ENCODE measurements around the gene RTCA.
"Not testable (repeated sequence)": the region's sequence is repeated elsewhere in the genome, so short reads cannot be mapped to it uniquely, and the experiment has no call there.

The RTCA gene

GRCh38 chr1:100265931-100266740 lies at the start of gene RTCA:
TSS of gene RTCA (plus strand) at chr1:100266216. CDS start at chr1:100266376, 160 bp downstream.
- peak; percentile 87 to 92 (median 88) for DNase-seq (ENCODE audit: low read depth in 2 of 3, low spot score in 2 of 3)

GRCh38 chr1:100217834-100218233 lies 48.2 kb upstream of the RTCA start:
- DNase-seq (ENCODE audit: low read depth in 2 of 3, low spot score in 2 of 3), result no peak

- DNase-seq (ENCODE audit: low read depth in 2 of 3, low spot score in 2 of 3), result no peak
Measured at GRCh38 chr1:100219457-100219856, 46.6 kb upstream of the RTCA start.

- DNase-seq (ENCODE audit: low read depth in 2 of 3, low spot score in 2 of 3), result no peak
Measured at GRCh38 chr1:100219883-100220282, 46.1 kb upstream of the RTCA start.

- DNase-seq (ENCODE audit: low read depth in 2 of 3, low spot score in 2 of 3), result no peak
Measured at GRCh38 chr1:100222428-100222827, 43.6 kb upstream of the RTCA start.

GRCh38 chr1:100229681-100230443 lies 36.2 kb upstream of the RTCA start:
- DNase-seq (ENCODE audit: low read depth in 2 of 3, low spot score in 2 of 3), result no peak

- DNase-seq (ENCODE audit: low read depth in 2 of 3, low spot score in 2 of 3), result no peak
Measured at GRCh38 chr1:100230765-100231164, 35.3 kb upstream of the RTCA start.

GRCh38 chr1:100231721-100232120 lies 34.3 kb upstream of the RTCA start:
- no peak for DNase-seq (ENCODE audit: low read depth in 2 of 3, low spot score in 2 of 3)

GRCh38 chr1:100232156-100232555 lies 33.9 kb upstream of the RTCA start:
- DNase-seq (ENCODE audit: low read depth in 2 of 3, low spot score in 2 of 3), result no peak

GRCh38 chr1:100233566-100233965 lies 32.5 kb upstream of the RTCA start:
- not testable (repeated sequence) for DNase-seq (ENCODE audit: low read depth in 2 of 3, low spot score in 2 of 3)

- no peak for DNase-seq (ENCODE audit: low read depth in 2 of 3, low spot score in 2 of 3)
Measured at GRCh38 chr1:100234432-100234831, 31.6 kb upstream of the RTCA start.

GRCh38 chr1:100237091-100237490 lies 28.9 kb upstream of the RTCA start:
- DNase-seq (ENCODE audit: low read depth in 2 of 3, low spot score in 2 of 3), result no peak

GRCh38 chr1:100239961-100240360 lies 26.1 kb upstream of the RTCA start:
- DNase-seq (ENCODE audit: low read depth in 2 of 3, low spot score in 2 of 3), result no peak

GRCh38 chr1:100240631-100241030 lies 25.4 kb upstream of the RTCA start:
- no peak for DNase-seq (ENCODE audit: low read depth in 2 of 3, low spot score in 2 of 3)

GRCh38 chr1:100246738-100247137 lies 19.3 kb upstream of the RTCA start:
- DNase-seq (ENCODE audit: low read depth in 2 of 3, low spot score in 2 of 3), result no peak

- DNase-seq (ENCODE audit: low read depth in 2 of 3, low spot score in 2 of 3), result no peak
Measured at GRCh38 chr1:100249155-100249536, 16.9 kb upstream of the RTCA start.

- peak; percentile 68 to 75 (median 74) for DNase-seq (ENCODE audit: low read depth in 2 of 3, low spot score in 2 of 3)
Measured at GRCh38 chr1:100249537-100250257, 16.3 kb upstream of the RTCA start, which contains the start of gene DBT. TSS of gene DBT (minus strand) at chr1:100249834. CDS start at chr1:100249820, 14 bp downstream.

GRCh38 chr1:100250264-100250663 lies 15.8 kb upstream of the RTCA start:
- DNase-seq (ENCODE audit: low read depth in 2 of 3, low spot score in 2 of 3), result no peak

GRCh38 chr1:100250807-100251206 lies 15.2 kb upstream of the RTCA start:
- no peak for DNase-seq (ENCODE audit: low read depth in 2 of 3, low spot score in 2 of 3)

- no peak for DNase-seq (ENCODE audit: low read depth in 2 of 3, low spot score in 2 of 3)
Measured at GRCh38 chr1:100252901-100253300, 13.1 kb upstream of the RTCA start.

GRCh38 chr1:100253552-100253951 lies 12.5 kb upstream of the RTCA start:
- DNase-seq (ENCODE audit: low read depth in 2 of 3, low spot score in 2 of 3), result no peak

- DNase-seq (ENCODE audit: low read depth in 2 of 3, low spot score in 2 of 3), result not testable (repeated sequence)
Measured at GRCh38 chr1:100256273-100256672, 9.7 kb upstream of the RTCA start.
